Muscle layer of duodenum (tissue), 2 donors: ENCODE results near the gene VN1R5.

Experiments
- H3K27ac ChIP-seq: one replicate; pipeline ENCODE4 v1.7.0; 2013; ENCODE audit warnings: mild to moderate bottlenecking, low read length
- H3K27me3 ChIP-seq: one replicate; pipeline ENCODE4 v1.7.0; 2013; ENCODE audit warnings: low read depth, mild to moderate bottlenecking, control low read depth, low read length
- H3K36me3 ChIP-seq, 2 donors: one replicate each; pipeline ENCODE4 v1.7.0; 2013; ENCODE audit warnings: low read length in 2 of 2, control low read depth in 1 of 2, mild to moderate bottlenecking in 1 of 2; ENCODE audit not compliant: insufficient read depth in 2 of 2, control insufficient read depth in 1 of 2
- H3K4me1 ChIP-seq, 2 donors: one replicate each; pipeline ENCODE4 v1.7.0; 2013; ENCODE audit warnings: low read length in 2 of 2, mild to moderate bottlenecking in 2 of 2, control low read depth in 1 of 2, moderate library complexity in 1 of 2; ENCODE audit not compliant: insufficient read depth in 2 of 2, control insufficient read depth in 1 of 2
- H3K4me3 ChIP-seq, 2 donors: one replicate each; pipeline ENCODE4 v1.7.0; 2013; ENCODE audit warnings: low read length in 2 of 2, low read depth in 1 of 2, mild to moderate bottlenecking in 1 of 2
- H3K9me3 ChIP-seq, 2 donors: one replicate each; pipeline ENCODE4 v1.7.0; 2013; ENCODE audit warnings: low read length in 2 of 2, control low read depth in 1 of 2, mild to moderate bottlenecking in 1 of 2; ENCODE audit not compliant: control insufficient read depth in 1 of 2
- donor health status: healthy.

VN1R5 gene

GRCh38 chr1:247224822-247225221 lies 31.1 kb upstream of the VN1R5 start:
- H3K4me1 ChIP-seq: no peaks in the 10 kb centered on the region
- no peaks in the 10 kb centered on the region for H3K36me3 ChIP-seq
- H3K9me3 ChIP-seq: peaks cover 4 to 20% of the 10 kb centered on the region in 2 donors
- H3K27me3 ChIP-seq: no peaks in the 10 kb centered on the region
- H3K4me3 ChIP-seq: no peak overlapping the region
- no peak overlapping the region for H3K27ac ChIP-seq

GRCh38 chr1:247228133-247228532 lies 27.7 kb upstream of the VN1R5 start:
- no peak overlapping the region for H3K4me3 ChIP-seq
- H3K27me3 ChIP-seq: no peaks in the 10 kb centered on the region
- no peaks in the 10 kb centered on the region for H3K36me3 ChIP-seq
- H3K9me3 ChIP-seq: peaks cover 4 to 20% of the 10 kb centered on the region in 2 donors
- H3K27ac ChIP-seq: no peak overlapping the region
- H3K4me1 ChIP-seq: no peaks in the 10 kb centered on the region

- Histone ChIP-seq H3K27me3 (no peaks in the 10 kb centered on the region), H3K36me3 (no peaks in the 10 kb centered on the region), H3K27ac (no peak overlapping the region), H3K9me3 (peaks cover 0 to 6% of the 10 kb centered on the region in 2 donors), H3K4me3 (no peak overlapping the region), H3K4me1 (no peaks in the 10 kb centered on the region)
Observed at GRCh38 chr1:247241691-247242090, 14.2 kb upstream of the VN1R5 start.

- Histone ChIP-seq H3K4me1 (no peaks in the 10 kb centered on the region), H3K36me3 (no peaks in the 10 kb centered on the region), H3K9me3 (peaks cover 0 to 13% of the 10 kb centered on the region in 2 donors), H3K27me3 (no peaks in the 10 kb centered on the region), H3K27ac (no peak overlapping the region), H3K4me3 (no peak overlapping the region)
Observed at GRCh38 chr1:247243524-247244137, 12.2 kb upstream of the VN1R5 start.

GRCh38 chr1:247246325-247247115 lies 9.4 kb upstream of the VN1R5 start:
- no peaks in the 10 kb centered on the region for H3K36me3 ChIP-seq
- H3K4me3 ChIP-seq: no peak overlapping the region
- H3K27me3 ChIP-seq: no peaks in the 10 kb centered on the region
- no peaks in the 10 kb centered on the region for H3K4me1 ChIP-seq
- peaks cover 0 to 13% of the 10 kb centered on the region in 2 donors for H3K9me3 ChIP-seq
- no peak overlapping the region for H3K27ac ChIP-seq

- Histone ChIP-seq H3K4me1 (no peaks in the 10 kb centered on the region), H3K9me3 (peaks cover 0 to 13% of the 10 kb centered on the region in 2 donors), H3K27ac (no peak overlapping the region), H3K4me3 (no peak overlapping the region), H3K27me3 (no peaks in the 10 kb centered on the region), H3K36me3 (no peaks in the 10 kb centered on the region)
Observed at GRCh38 chr1:247247568-247247967, 8.3 kb upstream of the VN1R5 start.

GRCh38 chr1:247266053-247266452 lies 10.2 kb downstream of the VN1R5 start:
- Histone ChIP-seq H3K4me1 (no peaks in the 10 kb centered on the region), H3K36me3 (no peaks in the 10 kb centered on the region), H3K27ac (no peak overlapping the region), H3K27me3 (no peaks in the 10 kb centered on the region), H3K4me3 (no peak overlapping the region), H3K9me3 (peaks cover 0 to 19% of the 10 kb centered on the region in 2 donors)

- H3K27ac ChIP-seq: no peak overlapping the region
- no peak overlapping the region for H3K4me3 ChIP-seq
- no peaks in the 10 kb centered on the region for H3K27me3 ChIP-seq
- no peaks in the 10 kb centered on the region for H3K36me3 ChIP-seq
- peaks cover 0 to 14% of the 10 kb centered on the region in 2 donors for H3K9me3 ChIP-seq
- H3K4me1 ChIP-seq: no peaks in the 10 kb centered on the region
Observed at GRCh38 chr1:247268390-247269045, 12.6 kb downstream of the VN1R5 start.

GRCh38 chr1:247269133-247269532 lies 13.3 kb downstream of the VN1R5 start:
- Histone ChIP-seq H3K4me1 (no peaks in the 10 kb centered on the region), H3K27me3 (no peaks in the 10 kb centered on the region), H3K9me3 (peaks cover 0 to 12% of the 10 kb centered on the region in 2 donors), H3K4me3 (no peak overlapping the region), H3K36me3 (no peaks in the 10 kb centered on the region), H3K27ac (no peak overlapping the region)

GRCh38 chr1:247270003-247270402 lies 14.1 kb downstream of the VN1R5 start:
- no peak overlapping the region for H3K27ac ChIP-seq
- H3K4me3 ChIP-seq: no peak overlapping the region
- peaks cover 0 to 12% of the 10 kb centered on the region in 2 donors for H3K9me3 ChIP-seq
- H3K27me3 ChIP-seq: no peaks in the 10 kb centered on the region
- no peaks in the 10 kb centered on the region for H3K4me1 ChIP-seq
- no peaks in the 10 kb centered on the region for H3K36me3 ChIP-seq

- no peaks in the 10 kb centered on the region for H3K36me3 ChIP-seq
- peaks cover 0 to 12% of the 10 kb centered on the region in 2 donors for H3K9me3 ChIP-seq
- H3K4me3 ChIP-seq: no peak overlapping the region
- H3K4me1 ChIP-seq: no peaks in the 10 kb centered on the region
- H3K27me3 ChIP-seq: no peaks in the 10 kb centered on the region
- no peak overlapping the region for H3K27ac ChIP-seq
Observed at GRCh38 chr1:247273013-247273412, 17.1 kb downstream of the VN1R5 start.
